PFSK-1 (cell line): ENCODE measurements around the gene AAR2.

Experiments
- FOXP2 ChIP-seq: optimal IDR thresholded peaks from 2 replicates; pipeline ENCODE3; 2011; ENCODE audit warnings: borderline replicate concordance, control low read depth, inconsistent platforms; ENCODE audit not compliant: insufficient read depth; ENCODE audit errors: extremely low read length, extremely low read depth
- POLR2AphosphoS5 ChIP-seq: IDR thresholded peaks from 2 replicates; pipeline ENCODE4 v1.6.1; 2012; ENCODE audit warnings: low read depth, mild to moderate bottlenecking, control low read depth, low read length, moderate library complexity
- REST ChIP-seq, 2 experiments: IDR thresholded peaks; 2 replicates each; pipeline versions ENCODE4 v1.6.1 to v1.8.0; 2011 to 2012; ENCODE audit warnings: low read depth in 2 of 2, low read length in 2 of 2, control low read depth in 1 of 2, inconsistent platforms in 1 of 2, mild to moderate bottlenecking in 1 of 2, moderate library complexity in 1 of 2; ENCODE audit not compliant: insufficient read depth in 1 of 2
- SIN3A ChIP-seq: IDR thresholded peaks from 2 replicates; pipeline ENCODE4 v1.6.1; 2012; ENCODE audit warnings: mild to moderate bottlenecking, low read length, moderate library complexity, borderline replicate concordance; ENCODE audit not compliant: insufficient read depth
- TAF1 ChIP-seq: IDR thresholded peaks from 2 replicates; pipeline ENCODE4 v1.6.1; 2012; ENCODE audit warnings: low read length, control low read depth, borderline replicate concordance; ENCODE audit not compliant: insufficient read depth

The AAR2 gene

DNA sequence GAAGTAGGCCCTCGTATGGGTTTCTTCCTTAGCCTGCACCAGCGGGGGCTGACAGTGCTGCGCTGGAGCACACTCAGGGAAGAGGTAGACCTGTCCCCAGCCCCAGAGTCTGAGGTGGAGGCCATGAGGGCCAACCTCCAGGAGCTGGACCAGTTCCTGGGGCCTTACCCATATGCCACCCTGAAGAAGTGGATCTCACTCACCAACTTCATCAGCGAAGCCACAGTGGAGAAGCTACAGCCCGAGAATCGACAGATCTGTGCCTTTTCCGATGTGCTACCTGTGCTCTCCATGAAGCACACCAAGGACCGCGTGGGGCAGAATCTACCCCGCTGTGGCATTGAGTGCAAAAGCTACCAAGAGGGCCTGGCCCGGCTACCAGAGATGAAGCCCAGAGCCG is 3.8 kb downstream of the AAR2 start:
- TF ChIP-seq REST (IDR thresholded peaks at IDR 0.05; ENCODE audit: insufficient read depth in 1 of 2, low read depth in 2 of 2, low read length in 2 of 2) (no peak), TAF1 (no peak), POLR2AphosphoS5 (no peak), FOXP2 (no peak), SIN3A (no peak)

GRCh38 chr20:36241678-36242077 is 5.4 kb downstream of the AAR2 start:
- TF ChIP-seq TAF1 = no peak
- no peak for TF ChIP-seq FOXP2
- TF ChIP-seq SIN3A = no peak
- no peak for TF ChIP-seq POLR2AphosphoS5
- TF ChIP-seq REST (IDR thresholded peaks at IDR 0.05; ENCODE audit: insufficient read depth in 1 of 2, low read depth in 2 of 2, low read length in 2 of 2) = no peak

GRCh38 chr20:36243726-36244125 is 7.4 kb downstream of the AAR2 start:
- TF ChIP-seq REST (IDR thresholded peaks at IDR 0.05; ENCODE audit: insufficient read depth in 1 of 2, low read depth in 2 of 2, low read length in 2 of 2) = no peak
- TF ChIP-seq SIN3A = no peak
- no peak for TF ChIP-seq TAF1
- TF ChIP-seq FOXP2 = no peak
- TF ChIP-seq POLR2AphosphoS5 = no peak

GRCh38 chr20:36246401-36246800 is 10.1 kb downstream of the AAR2 start:
- TF ChIP-seq SIN3A (no peak), REST (IDR thresholded peaks at IDR 0.05; ENCODE audit: insufficient read depth in 1 of 2, low read depth in 2 of 2, low read length in 2 of 2) (no peak), POLR2AphosphoS5 (no peak), FOXP2 (no peak)

GRCh38 chr20:36248836-36249235 is 12.6 kb downstream of the AAR2 start:
- TF ChIP-seq POLR2AphosphoS5 = no peak
- no peak for TF ChIP-seq FOXP2
- TF ChIP-seq SIN3A = no peak
- no peak for TF ChIP-seq TAF1
- no peak for TF ChIP-seq REST (IDR thresholded peaks at IDR 0.05; ENCODE audit: insufficient read depth in 1 of 2, low read depth in 2 of 2, low read length in 2 of 2)
